HepG2 (cell line): ENCODE data around the gene RPL5. TPM values are rescaled to one million over a fixed set of nuclear protein-coding genes. Genes with fewer than 3 reads are reported as not detected.
A peak's percentile ranks its signal among the peaks of the same experiment; 100 is the strongest.

Experiments used
- CERS6 ChIP-seq: sonication (generic); formaldehyde crosslinking; IDR thresholded peaks from 2 replicates; pipeline ENCODE4 v1.5.0; 2020; ENCODE audit warnings: missing genetic modification reagents
- DZIP1 ChIP-seq: sonication (generic); formaldehyde crosslinking; IDR thresholded peaks from 2 replicates; pipeline ENCODE4 v1.5.0; 2020; ENCODE audit warnings: mild to moderate bottlenecking, missing genetic modification reagents
- FOXP4 ChIP-seq: sonication (generic); formaldehyde crosslinking; IDR thresholded peaks from 2 replicates; pipeline ENCODE4 v1.4.0; 2020; ENCODE audit warnings: missing genetic modification reagents
- GFI1 ChIP-seq: sonication (generic); formaldehyde crosslinking; IDR thresholded peaks from 2 replicates; pipeline ENCODE4 v1.5.0; 2020; ENCODE audit warnings: missing genetic modification reagents, mild to moderate bottlenecking, borderline replicate concordance
- HNF1A ChIP-seq, 2 experiments: sonication (generic) in 1 of 2; formaldehyde crosslinking in 1 of 2; IDR thresholded peaks; 2 replicates each; pipeline versions ENCODE4 v1.4.0 to v1.6.1; 2016 to 2020; ENCODE audit warnings: borderline replicate concordance in 1 of 2, low read depth in 1 of 2, mild to moderate bottlenecking in 1 of 2, missing genetic modification reagents in 1 of 2
- KDM6A ChIP-seq: IDR thresholded peaks from 2 replicates; pipeline ENCODE4 v1.6.1; 2016; ENCODE audit warnings: low read depth
- MAFG ChIP-seq: sonication (generic); formaldehyde crosslinking; IDR thresholded peaks from 2 replicates; pipeline ENCODE4 v1.5.1; 2020; ENCODE audit warnings: mild to moderate bottlenecking, missing genetic modification reagents
- MEF2D ChIP-seq: sonication (generic); formaldehyde crosslinking; IDR thresholded peaks from 2 replicates; pipeline ENCODE4 v1.5.1; 2020; ENCODE audit warnings: mild to moderate bottlenecking, missing genetic modification reagents
- MEIS1 ChIP-seq: sonication (generic); formaldehyde crosslinking; IDR thresholded peaks from 2 replicates; pipeline ENCODE4 v1.9.0; 2021; ENCODE audit warnings: mild to moderate bottlenecking, missing genetic modification reagents, moderate library complexity, borderline replicate concordance
- PAXIP1 ChIP-seq: sonication (generic); formaldehyde crosslinking; conservative IDR thresholded peaks from 2 replicates; pipeline ENCODE4 v1.4.0; 2020; ENCODE audit warnings: mild to moderate bottlenecking, missing genetic modification reagents, moderate library complexity
- POLR2AphosphoS2 ChIP-seq: IDR thresholded peaks from 2 replicates; pipeline ENCODE4 v1.6.1; 2011; ENCODE audit warnings: low read depth, low read length, improper control_type of control experiment
- ZNF225 ChIP-seq: sonication (generic); formaldehyde crosslinking; IDR thresholded peaks from 2 replicates; pipeline ENCODE4 v1.4.0; 2020; ENCODE audit warnings: mild to moderate bottlenecking, missing genetic modification reagents
- ZNF329 ChIP-seq: sonication (generic); formaldehyde crosslinking; IDR thresholded peaks from 2 replicates; pipeline ENCODE4 v1.9.0; 2021; ENCODE audit warnings: low read depth, mild to moderate bottlenecking, missing genetic modification reagents
- ZNF335 ChIP-seq: sonication (generic); formaldehyde crosslinking; IDR thresholded peaks from 2 replicates; pipeline ENCODE4 v1.4.0; 2020; ENCODE audit warnings: missing genetic modification reagents
- ZNF468 ChIP-seq: sonication (generic); formaldehyde crosslinking; IDR thresholded peaks from 2 replicates; pipeline ENCODE4 v1.8.0; 2022; ENCODE audit warnings: mild to moderate bottlenecking, moderate library complexity, missing genetic modification reagents
- polyA plus RNA-seq, 8 experiments: library from polyadenylated mRNA; depleted of rRNA in 3 of 8; stranded (reverse) in 7 of 8; unstranded in 1 of 8; fragments of >200 nt; fragmentation: Illumina TruSeq in 4 of 8; extraction: Trizol in 4 of 8; gene quantifications; 2 replicates each; pipeline versions ENCODE4 v1.2.1 to v1.2.3, GENCODE V29; 2011 to 2016; ENCODE audit warnings: low read depth in 4 of 8, missing spikeins in 1 of 8, mixed read lengths in 1 of 8; ENCODE audit not compliant: insufficient read depth in 1 of 8
- total RNA-seq, 5 experiments: library from RNA; depleted of rRNA; stranded (reverse); fragments of >200 nt; fragmentation: Illumina TruSeq; extraction: Trizol; gene quantifications; 2 replicates each; pipeline ENCODE4 v1.2.3, GENCODE V29; 2016; ENCODE audit warnings: low read depth in 1 of 5

The RPL5 gene
- total and polyA plus RNA-seq, 2 of the 13 experiments (the other 11 are each of a cell fraction or from before 2014, with no cell fraction given), result 2,304 to 2,520 TPM

GRCh38 chr1:92886886-92887419, 55.1 kb downstream of the RPL5 start (continued):
- TF ChIP-seq HNF1A (IDR thresholded peaks at IDR 0.05; ENCODE audit: low read depth), result no peak
- TF ChIP-seq HNF1A (CRISPR knock-in tag; IDR thresholded peaks at IDR 0.05; ENCODE audit: borderline replicate concordance), result 0 out of 2 replicates have a peak, but pooled peaks have one; percentile 49
- TF ChIP-seq MAFG, result no peak
- no peak for TF ChIP-seq CERS6
- TF ChIP-seq POLR2AphosphoS2, result no peak
- peak; percentile 96 for TF ChIP-seq PAXIP1
- no peak for TF ChIP-seq GFI1 (CRISPR knock-in tag)
- TF ChIP-seq ZNF329 (CRISPR knock-in tag), result no peak
- TF ChIP-seq ZNF225 (CRISPR knock-in tag), result no peak
- TF ChIP-seq MEF2D (CRISPR knock-in tag), result peak; percentile 74; the same call in 1 of the 2 replicates
- peak; percentile 94 for TF ChIP-seq FOXP4 (CRISPR knock-in tag)
- TF ChIP-seq ZNF468 (CRISPR knock-in tag), result no peak
- TF ChIP-seq ZNF335, result no peak
- TF ChIP-seq KDM6A (CRISPR knock-in tag), result peak; percentile 68
- 0 out of 2 replicates have a peak, but pooled peaks have one; percentile 37 for TF ChIP-seq MEIS1 (CRISPR knock-in tag)
- TF ChIP-seq DZIP1, result no peak
